Astrocyte of the hippocampus (primary cell): ENCODE results near the gene CD164L2.
"Not testable (repeated sequence)": the region's sequence is repeated elsewhere in the genome, so short reads cannot be mapped to it uniquely, and the experiment has no call there.

Experiments
- DNase-seq: peaks from one replicate; pipeline ENCODE4 v3.0.0; 2011; ENCODE audit warnings: low read depth, low spot score

CD164L2 gene

GRCh38 chr1:27383039-27383605 lies at the start of gene CD164L2:
Gene CD164L2 (minus strand): TSS chr1:27383333. CDS start chr1:27383239, 94 bp downstream.
- DNase-seq, result no peak

DNA sequence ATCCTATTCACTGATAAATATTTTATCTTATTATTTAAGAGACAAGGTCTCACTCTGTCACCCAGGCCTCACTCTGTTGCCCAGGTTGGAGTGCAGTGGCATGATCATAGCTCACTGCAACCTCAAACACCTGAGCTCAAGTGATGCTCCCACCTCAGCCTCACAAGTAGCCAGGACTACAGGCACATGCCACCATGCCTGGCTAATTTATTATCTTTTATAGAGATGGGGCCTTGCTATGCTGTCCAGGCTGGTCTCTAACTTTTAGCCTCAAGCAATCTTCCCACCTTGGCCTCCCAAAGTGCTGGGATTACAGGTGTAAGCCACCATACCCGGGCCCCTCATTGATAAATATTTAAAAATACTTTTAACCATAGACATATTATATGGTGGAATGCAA lies 49.6 kb upstream of the CD164L2 start:
- not testable (repeated sequence) for DNase-seq

- DNase-seq, result no peak
Measured at GRCh38 chr1:27431601-27431940, 48.4 kb upstream of the CD164L2 start.

DNA sequence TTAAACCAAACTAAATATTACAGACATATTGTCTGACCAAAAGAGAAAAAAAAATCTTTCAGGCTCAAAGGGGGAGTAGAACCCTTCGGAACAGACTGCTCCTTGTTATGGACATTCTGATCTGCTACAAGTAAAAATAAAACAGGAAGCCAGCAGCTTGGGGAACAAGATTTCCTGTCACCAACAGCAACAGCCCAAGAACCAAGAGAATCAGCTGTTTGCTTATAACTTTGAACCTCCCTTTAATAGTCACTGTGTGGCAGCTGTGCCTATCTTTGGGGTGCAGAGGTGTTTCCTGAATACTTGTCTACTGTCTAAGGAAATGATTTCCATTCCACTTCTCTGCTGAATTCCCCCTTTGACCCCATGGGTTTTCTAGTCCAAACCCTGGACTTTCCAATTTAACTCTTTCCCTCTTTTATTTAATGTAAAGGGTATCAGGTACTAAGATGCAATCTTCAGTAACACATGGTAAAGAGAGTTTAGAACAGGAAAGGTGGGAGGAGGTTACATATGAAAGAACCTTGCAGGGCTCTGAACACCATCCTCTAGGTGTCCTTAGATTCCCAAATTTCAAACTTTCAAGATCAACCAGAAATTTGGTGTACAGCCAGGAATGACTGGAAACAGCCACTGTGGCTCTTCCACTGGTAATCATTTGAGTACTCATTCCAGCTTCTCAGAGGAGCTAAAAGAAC lies 47.9 kb upstream of the CD164L2 start:
- DNase-seq, result peak; percentile 34

GRCh38 chr1:27429029-27429425 lies 45.9 kb upstream of the CD164L2 start:
- DNase-seq, result no peak

DNA sequence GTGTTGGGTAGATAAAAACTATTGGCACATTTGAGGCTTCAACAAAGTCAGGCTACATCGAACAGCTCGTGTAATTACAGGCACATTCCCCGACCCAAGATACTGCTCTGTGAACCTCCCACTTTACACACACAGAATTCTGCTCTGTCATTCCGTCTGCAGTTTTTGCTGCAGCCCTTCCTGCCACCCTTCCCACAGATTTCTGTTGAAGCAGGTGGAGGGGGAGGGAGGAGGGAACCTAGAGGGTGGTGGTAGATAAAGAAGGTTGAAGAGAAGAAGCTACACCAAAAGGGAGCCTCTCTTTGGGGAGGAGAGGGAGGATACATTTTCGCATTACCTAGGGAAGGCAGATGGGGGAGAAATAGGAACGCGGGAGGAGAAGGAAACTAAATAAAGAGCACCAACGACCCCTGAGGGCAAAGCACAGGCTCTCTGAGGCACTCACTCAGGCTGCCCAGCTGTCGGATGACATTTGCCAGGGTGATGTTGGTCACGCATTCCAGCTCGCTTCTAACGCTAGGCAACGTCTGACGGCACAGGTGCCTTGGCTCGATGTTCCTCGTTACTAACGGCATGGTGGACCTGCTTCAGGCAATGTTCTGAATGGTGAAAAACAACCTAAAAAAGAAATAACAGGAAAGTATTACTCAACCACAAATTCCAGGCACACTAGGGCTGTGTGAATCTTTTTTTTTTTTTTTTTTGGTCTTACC lies 45.3 kb upstream of the CD164L2 start:
- no peak for DNase-seq

DNA sequence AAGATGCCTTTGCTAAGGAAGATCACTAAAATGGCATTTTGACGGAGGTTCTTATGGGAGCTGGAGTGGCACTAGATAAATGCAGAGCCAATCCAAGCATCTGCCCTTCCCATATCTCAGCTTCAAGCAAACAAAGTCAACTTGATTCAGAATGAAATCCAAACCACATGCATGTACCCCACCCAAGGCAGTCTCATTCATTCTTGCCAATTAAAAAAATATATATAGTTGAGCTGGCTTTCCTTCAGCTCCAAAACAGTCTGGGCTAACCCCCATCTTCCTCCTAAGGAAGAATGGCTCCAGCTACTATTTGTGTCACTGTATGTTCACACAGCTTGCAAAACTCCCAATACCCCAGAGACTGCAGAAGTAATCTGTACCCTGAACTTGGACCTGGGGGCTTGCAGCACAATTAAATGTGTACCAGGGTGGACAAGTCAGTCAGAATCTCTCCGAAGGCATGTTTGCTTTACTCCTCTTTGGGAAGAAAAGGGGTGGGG lies 44.7 kb upstream of the CD164L2 start:
- no peak for DNase-seq

DNA sequence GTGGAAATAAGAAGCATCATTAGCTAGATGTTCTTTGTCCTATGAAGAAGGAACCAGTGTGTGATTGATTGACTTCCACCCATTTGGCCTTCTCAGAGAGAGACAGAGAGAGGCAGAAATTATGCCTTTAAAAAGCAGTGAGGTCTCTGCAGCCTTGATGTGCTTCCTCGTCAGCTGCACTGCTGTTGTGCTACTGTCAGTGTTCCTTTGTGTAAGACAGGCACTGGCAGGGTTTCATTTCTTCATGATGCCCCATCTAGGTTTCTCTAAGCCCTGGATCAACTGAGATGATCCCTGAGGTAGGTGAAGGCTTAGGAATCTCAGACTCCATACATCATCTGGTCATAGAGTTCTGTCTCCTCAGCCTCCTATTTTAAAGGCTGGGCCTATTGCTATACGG lies 44.2 kb upstream of the CD164L2 start:
- DNase-seq, result no peak

- no peak for DNase-seq
Measured at GRCh38 chr1:27423709-27424108, 40.6 kb upstream of the CD164L2 start.

- DNase-seq, result peak; percentile 94
Measured at GRCh38 chr1:27418326-27419185, 35.4 kb upstream of the CD164L2 start.

DNA sequence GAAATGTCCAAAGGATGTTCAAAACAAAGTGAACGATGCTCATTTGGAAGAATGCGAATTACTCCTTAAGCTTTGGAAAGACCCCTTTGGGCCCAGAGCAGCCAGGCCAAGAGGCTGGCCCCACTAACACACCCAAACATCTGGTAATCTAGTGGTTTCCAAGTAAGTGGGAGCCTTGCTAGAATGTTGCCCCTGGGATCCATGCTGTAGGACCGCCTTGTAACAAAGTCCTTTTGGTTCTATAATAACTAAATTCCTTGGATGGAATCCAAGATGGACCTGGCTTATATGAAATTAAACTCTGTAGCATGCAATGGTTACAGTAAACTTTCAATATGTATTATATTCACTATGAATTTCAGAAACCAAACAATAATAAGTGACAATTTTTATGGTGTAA lies 34.6 kb upstream of the CD164L2 start:
- DNase-seq, result no peak

DNA sequence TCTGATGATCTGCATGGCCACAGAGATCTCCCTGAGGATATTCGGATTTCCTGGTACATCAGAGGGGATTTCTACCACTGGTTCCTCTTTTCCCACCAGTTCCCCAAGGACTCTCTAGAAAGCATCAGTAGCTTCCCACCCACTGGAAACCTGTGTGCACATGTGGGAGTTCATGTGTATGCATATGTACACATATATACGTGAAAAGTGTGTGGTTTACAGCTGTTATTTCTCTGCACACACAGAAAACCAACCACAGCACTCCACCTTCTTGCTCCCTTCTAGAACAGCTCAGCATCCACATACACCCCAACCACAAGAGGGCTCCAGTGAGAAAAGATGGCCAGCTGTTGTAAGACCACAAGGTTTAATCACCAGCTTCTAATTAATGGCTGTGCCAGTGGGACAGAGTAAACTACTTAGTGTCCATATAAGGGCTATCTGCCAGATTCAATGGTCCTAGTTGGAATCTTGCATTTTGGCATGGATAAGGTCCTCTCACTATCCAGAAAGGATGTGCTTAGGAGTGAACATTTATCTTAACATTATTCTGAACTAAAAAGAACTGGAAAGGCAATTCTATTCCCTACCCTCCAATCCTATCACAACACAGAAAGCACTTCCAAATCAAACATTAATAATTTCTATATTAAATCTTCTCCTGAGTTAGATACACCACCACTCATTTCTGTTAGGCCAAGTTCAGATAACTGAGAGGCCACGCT lies 33.4 kb upstream of the CD164L2 start:
- peak; percentile 70 for DNase-seq

DNA sequence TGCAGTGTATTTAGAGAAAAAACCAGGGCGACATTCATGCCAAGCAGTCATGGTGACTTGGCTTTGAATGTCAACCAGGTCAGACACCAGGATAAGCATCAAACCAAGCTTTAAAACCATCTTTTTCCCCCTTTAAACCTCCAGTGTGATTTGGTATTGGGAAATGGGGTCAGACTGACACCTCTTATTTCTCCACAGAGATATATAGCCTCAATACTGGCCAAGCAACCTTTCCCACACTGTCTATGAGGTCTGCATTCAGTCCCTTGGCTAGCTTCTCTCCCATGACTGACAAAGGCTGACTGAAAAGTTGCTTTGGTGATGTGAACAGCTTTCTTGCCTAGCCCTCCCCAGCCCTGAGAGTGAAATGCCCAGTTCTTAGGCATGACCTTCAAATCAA lies 31.0 kb upstream of the CD164L2 start:
- DNase-seq, result no peak

- DNase-seq, result no peak
Measured at GRCh38 chr1:27413004-27413403, 29.9 kb upstream of the CD164L2 start.

GRCh38 chr1:27412502-27412901 lies 29.4 kb upstream of the CD164L2 start:
- no peak for DNase-seq

DNA sequence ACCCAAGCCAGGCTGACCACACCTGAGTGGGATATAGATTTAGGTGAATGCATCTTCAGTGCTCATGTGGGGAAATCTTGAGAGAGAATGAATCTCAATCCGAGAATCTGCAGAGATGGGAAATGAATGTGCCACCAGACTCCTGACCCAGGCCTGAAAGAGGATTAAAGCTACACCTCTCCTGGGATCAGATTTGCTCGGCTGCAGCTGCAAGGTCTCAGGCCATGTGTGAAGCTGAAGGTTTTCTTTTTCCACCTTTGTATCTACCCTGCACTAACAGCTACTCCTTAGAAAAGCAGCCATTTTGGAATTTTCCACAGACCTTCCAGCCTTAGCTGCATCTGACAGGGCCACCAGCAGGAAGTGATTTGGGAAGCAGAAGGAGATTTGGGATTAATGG lies 27.6 kb upstream of the CD164L2 start:
- DNase-seq, result no peak

DNA sequence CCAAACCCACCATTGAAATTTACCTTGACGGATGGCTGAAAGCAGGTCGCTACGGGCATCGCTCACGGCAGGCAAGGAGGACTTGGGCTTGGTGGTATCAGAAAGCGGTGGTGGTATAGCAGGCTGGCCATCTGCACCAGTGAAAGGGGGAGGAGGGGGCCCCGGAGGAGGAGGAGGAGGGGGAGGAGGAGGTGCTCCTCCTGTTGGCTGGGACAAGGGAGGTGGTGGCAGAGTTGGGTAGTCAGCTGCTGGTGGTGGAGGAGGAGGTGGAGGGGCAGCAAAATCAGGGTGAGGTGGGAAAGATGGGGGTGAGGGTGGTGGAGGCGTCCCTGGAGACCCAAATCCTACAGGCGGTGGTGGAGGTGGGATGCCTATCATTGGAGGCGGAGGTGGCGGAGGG lies 26.5 kb upstream of the CD164L2 start:
- DNase-seq, result no peak

DNA sequence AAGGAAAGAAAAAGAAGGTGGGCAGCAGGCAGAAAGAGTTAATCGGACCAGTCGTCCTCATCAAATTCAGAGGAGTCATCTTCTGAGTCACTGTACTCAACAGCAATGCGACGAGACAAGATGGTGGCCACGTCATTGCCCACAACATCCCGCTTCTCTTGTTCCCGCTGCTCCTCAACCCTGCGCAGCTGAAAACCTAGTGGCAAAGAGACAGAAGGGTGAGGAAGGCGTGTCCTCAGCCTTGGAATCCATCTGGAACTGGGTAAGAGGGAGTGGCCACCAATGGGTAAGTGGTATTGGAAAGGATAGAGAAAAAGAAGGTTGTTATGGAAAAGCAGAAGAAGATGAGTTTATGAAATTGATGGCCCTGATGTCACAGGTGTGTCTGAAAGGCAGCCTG lies 25.0 kb upstream of the CD164L2 start:
- no peak for DNase-seq

- DNase-seq, result not testable (repeated sequence)
Measured at GRCh38 chr1:27406791-27407190, 23.7 kb upstream of the CD164L2 start.

DNA sequence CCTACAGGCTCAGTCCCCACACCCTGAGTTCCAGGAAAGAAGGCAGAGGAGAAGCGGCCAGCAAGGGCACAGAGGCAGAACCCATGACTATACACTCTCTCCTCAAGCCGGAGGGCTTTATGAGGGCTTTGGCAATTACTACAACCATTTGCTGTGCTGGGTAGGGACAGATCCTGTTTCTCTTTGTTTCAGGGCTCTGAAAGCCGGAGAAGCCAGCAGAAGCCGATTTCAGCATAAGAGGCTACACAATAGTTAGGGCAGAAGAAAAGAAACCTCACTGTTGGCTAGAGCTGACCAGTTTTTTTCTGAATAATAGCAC lies 23.2 kb upstream of the CD164L2 start:
- DNase-seq, result no peak

GRCh38 chr1:27405598-27406361 lies 22.6 kb upstream of the CD164L2 start:
- DNase-seq, result not testable (repeated sequence)
